IMR-90 (cell line): ENCODE data around the gene NUP88. TPM values are rescaled to one million over a fixed set of nuclear protein-coding genes. Genes with fewer than 3 reads are reported as not detected.

ENCODE experiments used
- ATAC-seq: fragments of 200-7000 bp; cut with Tn5 transposase; 2 replicates; pipeline ENCODE4 v1.9.1; 2020; ENCODE audit warnings: low read depth, mild to moderate bottlenecking, moderate library complexity
- BruUV-seq: library from RNA; stranded (reverse); fragments of 400-500 nt; replicated peaks from 2 replicates; lab custom pipeline; 2021; lab: Mats Ljungman, UMichigan
- CTCF ChIA-PET: fragments of 300-600 bp; formaldehyde crosslinking; extraction: SDS; loops from one replicate; lab custom pipeline; 2021; ENCODE audit warnings: antibody characterized with exemption; lab: Yijun Ruan, JAX
- POLR2A ChIA-PET: fragments of 300-600 bp; sonication (Branson Sonifier 250); formaldehyde crosslinking; loops from one replicate; lab custom pipeline; 2022; ENCODE audit warnings: antibody characterized with exemption; ENCODE audit not compliant: unreplicated experiment; lab: Charles Lee
- DNase-seq: peaks from one replicate; pipeline ENCODE4 v3.0.0; 2013
- H2AFZ ChIP-seq: replicated peaks from 2 replicates; pipeline ENCODE3; 2013; ENCODE audit warnings: low read length, mild to moderate bottlenecking; ENCODE audit not compliant: poor library complexity
- H2AK5ac ChIP-seq: 2 replicates; pipeline ENCODE4 v1.6.1; 2013; ENCODE audit warnings: low read depth, low read length, inconsistent platforms
- H2AK9ac ChIP-seq: replicated peaks from 2 replicates; pipeline ENCODE3; 2013; ENCODE audit warnings: mild to moderate bottlenecking, low read depth, low read length, moderate library complexity; ENCODE audit not compliant: poor library complexity
- H2BK120ac ChIP-seq: 2 replicates; pipeline ENCODE4 v1.6.1; 2013; ENCODE audit warnings: low read depth, low read length, inconsistent platforms
- H2BK15ac ChIP-seq: 3 replicates; pipeline ENCODE4 v1.6.1; 2013; ENCODE audit warnings: low read depth, low read length, inconsistent platforms
- H2BK20ac ChIP-seq: 2 replicates; pipeline ENCODE4 v1.6.1; 2013; ENCODE audit warnings: low read depth, mild to moderate bottlenecking, inconsistent platforms, low read length, moderate library complexity
- H2BK5ac ChIP-seq: 2 replicates; pipeline ENCODE4 v1.6.1; 2013; ENCODE audit warnings: mild to moderate bottlenecking, low read depth, low read length, inconsistent platforms; ENCODE audit not compliant: poor library complexity, severe bottlenecking
- H3K14ac ChIP-seq: replicated peaks from 2 replicates; pipeline ENCODE4 v1.6.1; 2013; ENCODE audit warnings: low read depth, low read length, inconsistent platforms
- H3K18ac ChIP-seq: 2 replicates; pipeline ENCODE4 v1.6.1; 2013; ENCODE audit warnings: low read depth, low read length, control low read depth
- H3K23ac ChIP-seq: 2 replicates; pipeline ENCODE4 v1.6.1; 2013; ENCODE audit warnings: low read depth, low read length, inconsistent platforms
- H3K27ac ChIP-seq: 2 replicates; pipeline ENCODE4 v1.5.1; 2013; ENCODE audit warnings: mild to moderate bottlenecking, control low read depth, low read length; ENCODE audit not compliant: insufficient read depth
- H3K27me3 ChIP-seq: 2 replicates; pipeline ENCODE4 v1.6.1; 2013; ENCODE audit warnings: low read length; ENCODE audit not compliant: control insufficient read depth, insufficient read depth
- H3K36me3 ChIP-seq: 2 replicates; pipeline ENCODE4 v1.6.1; 2013; ENCODE audit warnings: low read length, mixed read lengths; ENCODE audit not compliant: control insufficient read depth, insufficient read depth
- H3K4ac ChIP-seq: 2 replicates; pipeline ENCODE4 v1.6.1; 2013; ENCODE audit warnings: low read depth, low read length, inconsistent platforms
- H3K4me1 ChIP-seq: 2 replicates; pipeline ENCODE4 v1.6.1; 2013; ENCODE audit warnings: low read length, mixed read lengths; ENCODE audit not compliant: control insufficient read depth, insufficient read depth
- H3K4me2 ChIP-seq: 2 replicates; pipeline ENCODE4 v1.6.1; 2013; ENCODE audit warnings: low read depth, mild to moderate bottlenecking, control low read depth, low read length, moderate library complexity
- H3K4me3 ChIP-seq: 2 replicates; pipeline ENCODE4 v1.5.1; 2013; ENCODE audit warnings: low read depth, mild to moderate bottlenecking, control low read depth, low read length, moderate library complexity; ENCODE audit not compliant: insufficient read depth
- H3K56ac ChIP-seq: 2 replicates; pipeline ENCODE4 v1.6.1; 2013; ENCODE audit warnings: low read length, inconsistent platforms; ENCODE audit not compliant: insufficient read depth; ENCODE audit errors: extremely low read depth
- H3K79me1 ChIP-seq, 2 experiments: 2 replicates each; pipeline ENCODE4 v1.6.1; 2013; ENCODE audit warnings: low read length in 2 of 2, inconsistent platforms in 1 of 2, low read depth in 1 of 2
- H3K9ac ChIP-seq: 2 replicates; pipeline ENCODE4 v1.6.1; 2013; ENCODE audit warnings: low read depth, low read length, control low read depth
- H3K9me1 ChIP-seq: 2 replicates; pipeline ENCODE4 v1.6.1; 2013; ENCODE audit warnings: low read length, inconsistent platforms; ENCODE audit not compliant: insufficient read depth
- H3K9me3 ChIP-seq: 2 replicates; pipeline ENCODE4 v1.6.1; 2013; ENCODE audit warnings: low read length; ENCODE audit not compliant: control insufficient read depth, insufficient read depth
- H4K20me1 ChIP-seq: 2 replicates; pipeline ENCODE4 v1.6.1; 2013; ENCODE audit warnings: low read length, inconsistent platforms; ENCODE audit not compliant: insufficient read depth
- H4K5ac ChIP-seq: 2 replicates; pipeline ENCODE4 v1.6.1; 2013; ENCODE audit warnings: mild to moderate bottlenecking, low read depth, low read length, control low read depth
- H4K8ac ChIP-seq, 2 experiments: 2 replicates each; pipeline ENCODE4 v1.6.1; 2013; ENCODE audit warnings: low read depth in 2 of 2, low read length in 2 of 2, control low read depth in 1 of 2, inconsistent platforms in 1 of 2
- H4K91ac ChIP-seq: 2 replicates; pipeline ENCODE4 v1.6.1; 2013; ENCODE audit warnings: low read depth, low read length, inconsistent platforms; ENCODE audit not compliant: insufficient read depth
- BHLHE40 ChIP-seq: fragments of 150-350 bp; IDR thresholded peaks from 2 replicates; pipeline ENCODE4 v1.6.1; 2016; ENCODE audit warnings: mild to moderate bottlenecking, low read depth, low read length
- CEBPB ChIP-seq: IDR thresholded peaks from 2 replicates; pipeline ENCODE4 v1.6.1; 2012; ENCODE audit warnings: low read depth, low read length, improper control_type of control experiment
- CHD1 ChIP-seq: IDR thresholded peaks from 2 replicates; pipeline ENCODE4 v1.6.1; 2012; ENCODE audit warnings: low read depth, low read length, improper control_type of control experiment
- CTCF ChIP-seq: conservative IDR thresholded peaks from 2 replicates; pipeline ENCODE4 v1.5.1; 2012; ENCODE audit warnings: mild to moderate bottlenecking, low read depth, low read length, improper control_type of control experiment
- FOS ChIP-seq: fragments of 150-350 bp; IDR thresholded peaks from 2 replicates; pipeline ENCODE4 v1.6.1; 2016; ENCODE audit warnings: low read depth, low read length
- MAZ ChIP-seq: IDR thresholded peaks from 2 replicates; pipeline ENCODE4 v1.6.1; 2012; ENCODE audit warnings: low read depth, mild to moderate bottlenecking, low read length, improper control_type of control experiment, moderate library complexity, borderline replicate concordance
- MXI1 ChIP-seq: IDR thresholded peaks from 2 replicates; pipeline ENCODE4 v1.6.1; 2012; ENCODE audit warnings: low read depth, mild to moderate bottlenecking, low read length, moderate library complexity, borderline replicate concordance
- NFE2L2 ChIP-seq: fragments of 150-350 bp; IDR thresholded peaks from 2 replicates; pipeline ENCODE4 v1.6.1; 2016; ENCODE audit warnings: low read depth, mild to moderate bottlenecking, low read length
- POLR2A ChIP-seq: IDR thresholded peaks from 2 replicates; pipeline ENCODE4 v1.6.1; 2012; ENCODE audit warnings: mild to moderate bottlenecking, low read depth, low read length
- RAD21 ChIP-seq: IDR thresholded peaks from 2 replicates; pipeline ENCODE4 v1.6.1; 2012; ENCODE audit warnings: low read length, improper control_type of control experiment
- RCOR1 ChIP-seq: IDR thresholded peaks from 2 replicates; pipeline ENCODE4 v1.6.1; 2012; ENCODE audit warnings: mild to moderate bottlenecking, low read length, improper control_type of control experiment; ENCODE audit not compliant: insufficient replicate concordance
- RFX5 ChIP-seq: IDR thresholded peaks from 2 replicates; pipeline ENCODE4 v1.8.0; 2012; ENCODE audit warnings: low read depth, mild to moderate bottlenecking, low read length, moderate library complexity
- SMC3 ChIP-seq: fragments of 150-350 bp; IDR thresholded peaks from 2 replicates; pipeline ENCODE4 v1.6.1; 2016; ENCODE audit warnings: low read depth, mild to moderate bottlenecking, antibody characterized with exemption, low read length, moderate library complexity
- WGBS, 2 experiments: methylation state at CpG; one replicate each; pipeline versions ENCODE4 v1.1.5 to v1.1.7; 2013; ENCODE audit warnings: missing lambda C conversion rate in 2 of 2; ENCODE audit not compliant: insufficient read length in 1 of 2; ENCODE audit errors: extremely low coverage in 2 of 2; 5-methylcytosine and 5-hydroxymethylcytosine counted together
- dilution Hi-C: fragments of 300-500 bp; cut with HindIII; formaldehyde crosslinking; loops from one replicate; pipeline ENCODE4 v1.14.3; 2018; ENCODE audit warnings: low sequenced_read_pairs; ENCODE audit not compliant: unreplicated experiment
- in situ Hi-C: fragments of 300-500 bp; cut with MboI; formaldehyde crosslinking; loops from 3 replicates; pipeline ENCODE4 v1.14.3; 2019; ENCODE audit warnings: low sequenced_read_pairs, inconsistent platforms, mixed read lengths
- intact Hi-C: fragments of 100-400 bp; cut with micrococcal nuclease; formaldehyde crosslinking; loops from 2 replicates; pipeline ENCODE4 v1.10.0; 2022
- polyA plus RNA-seq, 3 experiments: library from polyadenylated mRNA; depleted of rRNA; stranded (reverse); fragments of >200 nt; gene quantifications; 2 replicates each; pipeline ENCODE4 v1.2.3, GENCODE V29; 2012; ENCODE audit warnings: low replicate concordance in 1 of 3
- total RNA-seq: library from RNA; depleted of rRNA; stranded (reverse); fragments of >200 nt; gene quantifications from 2 replicates; pipeline ENCODE4 v1.2.3, GENCODE V29; 2012
- TF ChIP-seq, protein P1 (sequence below): fragments of 150-350 bp; IDR thresholded peaks from 2 replicates; pipeline ENCODE4 v1.6.1; 2017; ENCODE audit warnings: mild to moderate bottlenecking, antibody characterized with exemption, low read length, low read depth
- TF ChIP-seq, protein P2 (sequence below): fragments of 150-350 bp; IDR thresholded peaks from 2 replicates; pipeline ENCODE4 v1.6.1; 2016; ENCODE audit warnings: low read depth, mild to moderate bottlenecking, low read length, moderate library complexity, borderline replicate concordance

NUP88 gene
- total and polyA plus RNA-seq, 2 of the 4 experiments (the other 2 are of a cell fraction), result 57.0 to 83.7 TPM

GRCh38 chr17:5467416-5467815, 48.0 kb upstream of the NUP88 start:
- Histone ChIP-seq H3K4me2 (peak overlapping the region; percentile 100), H2AK9ac (no peak overlapping the region), H3K23ac (peak overlapping the region; percentile 9; the same call in 1 of the 2 replicates), H3K9ac (peak overlapping the region; percentile 71), H3K9me3 (no peaks in the 10 kb centered on the region), H3K4ac (peak overlapping the region; percentile 42; the same call in 1 of the 2 replicates), H3K27ac (peak overlapping the region; percentile 66; the same call in 1 of the 2 replicates), H3K4me1 (no peaks in the 10 kb centered on the region), H2BK5ac (no peak overlapping the region), H2AFZ (no peak overlapping the region), H3K56ac (peak overlapping the region; percentile 57; the same call in 1 of the 2 replicates), H3K36me3 (peaks cover 3% of the 10 kb centered on the region), H4K91ac (no peak overlapping the region), H4K20me1 (peaks cover 21% of the 10 kb centered on the region), H2AK5ac (no peak overlapping the region), H3K18ac (no peak overlapping the region), H2BK15ac (no peak overlapping the region), H3K27me3 (no peaks in the 10 kb centered on the region), H3K9me1 (peaks cover 5% of the 10 kb centered on the region; the same call in 1 of the 2 replicates), H2BK120ac (no peak overlapping the region), H3K14ac (no peak overlapping the region), H3K4me3 (peak overlapping the region; percentile 79), H3K79me1 (peaks cover 13 to 57% of the 10 kb centered on the region in 2 experiments; a peak in 3 of 4 replicates), H2BK20ac (no peak overlapping the region), H4K5ac (no peak overlapping the region), H4K8ac (no peak overlapping the region; a peak in 1 of 4 replicates)
- WGBS, 2 experiments, result 0% methylated on average over 2 of the region's 8 CpGs; no CpG with 5 or more reads in 1 of the 2 experiments
- ChIA-PET POLR2A (no interaction called here), CTCF (interaction anchor here (0.6 kb wide), 1 partner anchor 103 kb away, joined by 5 read pairs; no protein-coding TSS in a partner anchor)
- in situ Hi-C loops, result no loop called here
- no peak for TF ChIP-seq CTCF
- TF ChIP-seq, protein P1, sequence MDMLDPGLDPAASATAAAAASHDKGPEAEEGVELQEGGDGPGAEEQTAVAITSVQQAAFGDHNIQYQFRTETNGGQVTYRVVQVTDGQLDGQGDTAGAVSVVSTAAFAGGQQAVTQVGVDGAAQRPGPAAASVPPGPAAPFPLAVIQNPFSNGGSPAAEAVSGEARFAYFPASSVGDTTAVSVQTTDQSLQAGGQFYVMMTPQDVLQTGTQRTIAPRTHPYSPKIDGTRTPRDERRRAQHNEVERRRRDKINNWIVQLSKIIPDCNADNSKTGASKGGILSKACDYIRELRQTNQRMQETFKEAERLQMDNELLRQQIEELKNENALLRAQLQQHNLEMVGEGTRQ, result no peak
- no peak for TF ChIP-seq FOS
- TF ChIP-seq CEBPB, result no peak
- TF ChIP-seq MAZ, result no peak
- no peak for TF ChIP-seq SMC3
- TF ChIP-seq CHD1, result no peak
- TF ChIP-seq RAD21, result no peak
- TF ChIP-seq NFE2L2, result no peak
- no peak for TF ChIP-seq BHLHE40
- TF ChIP-seq RCOR1, result no peak
- TF ChIP-seq, protein P2, sequence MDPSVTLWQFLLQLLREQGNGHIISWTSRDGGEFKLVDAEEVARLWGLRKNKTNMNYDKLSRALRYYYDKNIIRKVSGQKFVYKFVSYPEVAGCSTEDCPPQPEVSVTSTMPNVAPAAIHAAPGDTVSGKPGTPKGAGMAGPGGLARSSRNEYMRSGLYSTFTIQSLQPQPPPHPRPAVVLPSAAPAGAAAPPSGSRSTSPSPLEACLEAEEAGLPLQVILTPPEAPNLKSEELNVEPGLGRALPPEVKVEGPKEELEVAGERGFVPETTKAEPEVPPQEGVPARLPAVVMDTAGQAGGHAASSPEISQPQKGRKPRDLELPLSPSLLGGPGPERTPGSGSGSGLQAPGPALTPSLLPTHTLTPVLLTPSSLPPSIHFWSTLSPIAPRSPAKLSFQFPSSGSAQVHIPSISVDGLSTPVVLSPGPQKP, result no peak
- no peak for TF ChIP-seq RFX5
- TF ChIP-seq POLR2A, result no peak
- TF ChIP-seq MXI1, result no peak
- DNase-seq (no peak), ATAC-seq (peak; percentile 8)
- intact Hi-C loops, result no loop called here
- dilution Hi-C loops, result no loop called here
- BruUV-seq, result no TSS peak
